Hepatocyte (in vitro differentiated cells): ENCODE measurements around the gene WDR54.

Source experiments
- CTCF ChIP-seq: fragments of 200-600 bp; sonication (generic); IDR thresholded peaks from 2 replicates; pipeline ENCODE4 v1.5.1; 2016; ENCODE audit warnings: antibody characterized with exemption, mild to moderate bottlenecking; ENCODE audit not compliant: poor library complexity
- EZH2 ChIP-seq: fragments of 200-600 bp; sonication (generic); IDR thresholded peaks from 2 replicates; pipeline ENCODE4 v1.6.1; 2016; ENCODE audit warnings: antibody characterized with exemption, mild to moderate bottlenecking, borderline replicate concordance
- EZH2phosphoT487 ChIP-seq: fragments of 200-600 bp; sonication (generic); IDR thresholded peaks from one replicate; pipeline ENCODE4 v1.6.1; 2018; ENCODE audit warnings: antibody characterized with exemption, mild to moderate bottlenecking, low read depth, moderate library complexity; ENCODE audit not compliant: unreplicated experiment, severe bottlenecking

DNA sequence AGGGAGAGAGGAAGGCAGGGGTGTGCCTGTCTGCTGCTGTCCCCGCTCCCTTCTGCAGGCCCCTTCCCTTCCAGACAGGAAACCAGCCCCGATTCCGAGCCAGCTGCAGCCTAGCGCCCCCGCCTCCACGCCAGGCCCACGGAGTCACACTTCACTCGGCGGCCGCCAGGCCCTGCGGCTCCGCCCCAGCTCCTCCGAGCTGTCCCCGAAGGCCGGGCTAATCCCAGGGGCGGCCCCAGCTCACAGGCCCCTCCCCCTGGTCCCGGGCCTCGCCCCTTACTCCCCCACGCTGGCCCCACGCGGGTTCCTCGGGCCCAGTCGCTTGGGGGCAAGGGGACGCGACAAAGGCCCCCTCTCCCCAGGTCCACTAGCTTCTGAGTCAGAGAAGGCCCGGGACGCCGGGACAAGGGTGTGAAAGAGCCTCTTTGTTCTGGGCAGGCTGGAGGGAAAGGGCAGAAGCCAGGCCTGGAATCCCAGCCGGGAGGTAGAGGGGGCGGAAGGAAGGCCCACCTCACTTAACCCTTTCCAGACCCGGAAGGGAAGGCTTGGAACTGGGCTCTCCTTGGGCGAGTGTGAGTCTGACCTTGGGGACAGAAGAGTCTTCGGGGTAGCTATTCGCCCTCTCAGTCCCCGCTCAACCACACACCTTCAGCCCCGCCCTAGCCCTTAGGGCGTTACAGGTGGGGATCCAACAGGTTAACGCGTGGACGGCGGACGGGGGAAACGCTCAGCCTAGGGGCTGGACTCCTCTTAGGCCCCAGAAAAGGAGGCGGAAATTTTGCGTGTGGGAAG is 19.0 kb downstream of the WDR54 start:
- TF ChIP-seq EZH2, result no peak
- no peak for TF ChIP-seq CTCF
- TF ChIP-seq EZH2phosphoT487, result no peak
